Inflammatory macrophage treated with lipopolysaccharide for 4 hours (primary cell): ENCODE measurements around the gene CALM3.
"Not testable (repeated sequence)": the region's sequence is repeated elsewhere in the genome, so short reads cannot be mapped to it uniquely, and the experiment has no call there.

Source experiments
- DNase-seq: peaks from one replicate; pipeline ENCODE4 v3.0.0-alpha.2; 2020

The CALM3 gene

GRCh38 chr19:46601318-46602224 is at the start of gene CALM3:
Gene CALM3 (plus strand): TSS chr19:46601330. CDS start chr19:46601435, 105 bp downstream.
- DNase-seq: no peak

- no peak for DNase-seq
Measured at GRCh38 chr19:46552891-46553290, 48.2 kb upstream of the CALM3 start.

GRCh38 chr19:46554161-46554560 is 47.0 kb upstream of the CALM3 start:
- no peak for DNase-seq

- peak; percentile 86 for DNase-seq
Measured at GRCh38 chr19:46555628-46556280, 45.4 kb upstream of the CALM3 start.

GRCh38 chr19:46556471-46556870 is 44.7 kb upstream of the CALM3 start:
- not testable (repeated sequence) for DNase-seq

GRCh38 chr19:46559203-46559602 is 41.9 kb upstream of the CALM3 start:
- no peak for DNase-seq

- DNase-seq: not testable (repeated sequence)
Measured at GRCh38 chr19:46559675-46560074, 41.5 kb upstream of the CALM3 start.

- DNase-seq: peak; percentile 29
Measured at GRCh38 chr19:46564701-46565100, 36.4 kb upstream of the CALM3 start.

GRCh38 chr19:46571495-46571894 is 29.6 kb upstream of the CALM3 start:
- DNase-seq: peak; percentile 40

GRCh38 chr19:46573679-46574498 is 27.2 kb upstream of the CALM3 start:
- DNase-seq: peak; percentile 49

GRCh38 chr19:46574533-46574932 is 26.6 kb upstream of the CALM3 start:
- DNase-seq: peak; percentile 75

- DNase-seq: no peak
Measured at GRCh38 chr19:46578450-46578849, 22.7 kb upstream of the CALM3 start.

GRCh38 chr19:46579361-46579879 is 21.7 kb upstream of the CALM3 start:
- no peak for DNase-seq

- no peak for DNase-seq
Measured at GRCh38 chr19:46580247-46580646, 20.9 kb upstream of the CALM3 start.

- no peak for DNase-seq
Measured at GRCh38 chr19:46585539-46585938, 15.6 kb upstream of the CALM3 start.

GRCh38 chr19:46586294-46586693 is 14.8 kb upstream of the CALM3 start:
- DNase-seq: no peak

- DNase-seq: no peak
Measured at GRCh38 chr19:46587861-46588260, 13.3 kb upstream of the CALM3 start.

- no peak for DNase-seq
Measured at GRCh38 chr19:46591254-46591653, 9.9 kb upstream of the CALM3 start.

GRCh38 chr19:46591870-46592269 is 9.3 kb upstream of the CALM3 start:
- DNase-seq: peak; percentile 40

GRCh38 chr19:46596008-46596407 is 5.1 kb upstream of the CALM3 start:
- DNase-seq: no peak

GRCh38 chr19:46598372-46598917 is 2.7 kb upstream of the CALM3 start:
- no peak for DNase-seq

GRCh38 chr19:46599716-46600373 is 1.3 kb upstream of the CALM3 start:
- DNase-seq: no peak
